A549 (cell line): ENCODE measurements around the gene GPR146. TPM values are rescaled to one million over a fixed set of nuclear protein-coding genes. Genes with fewer than 3 reads are reported as not detected.

Source experiments
- ATAC-seq, 2 experiments: fragments of 200-7000 bp in 1 of 2; fragments of >200 bp in 1 of 2; cut with Nextera tagmentation in 1 of 2; cut with Tn5 transposase in 1 of 2; 3 replicates each; pipeline versions ENCODE4 v1.8.0 to v1.9.1; 2018 to 2020; ENCODE audit warnings: mild to moderate bottlenecking in 1 of 2, moderate library complexity in 1 of 2
- CTCF ChIA-PET: fragments of 300-600 bp; sonication (Branson Sonifier 250); formaldehyde crosslinking; extraction: SDS; loops from one replicate; lab custom pipeline; 2021; ENCODE audit warnings: antibody characterized with exemption, inconsistent platforms; lab: Yijun Ruan, JAX
- POLR2A ChIA-PET: fragments of 350-600 bp; formaldehyde crosslinking; extraction: SDS; loops from one replicate; lab custom pipeline; 2021; ENCODE audit warnings: antibody characterized with exemption, inconsistent platforms; lab: Yijun Ruan, JAX
- DNase-seq, 2 experiments: peaks; one replicate each; pipeline versions ENCODE4 v3.0.0 to v3.0.0-alpha.2; 2011 to 2016; ENCODE audit warnings: low read depth in 1 of 2, low spot score in 1 of 2
- FAIRE-seq: peaks from 2 replicates; lab custom pipeline; 2011; peaks lifted over from hg19 to GRCh38; lab: Jason Lieb, UNC
- H3K27ac ChIP-seq, 2 experiments: fragments of >200 bp; sonication (Bioruptor Twin); formaldehyde crosslinking; 3 replicates each; pipeline ENCODE4 v1.5.1; 2016 to 2017
- H3K4me1 ChIP-seq: fragments of >200 bp; sonication (Bioruptor Twin); formaldehyde crosslinking; 3 replicates; pipeline ENCODE4 v1.6.1; 2016
- H3K4me2 ChIP-seq: fragments of >200 bp; sonication (Bioruptor Twin); formaldehyde crosslinking; 3 replicates; pipeline ENCODE4 v1.6.1; 2016
- H3K4me3 ChIP-seq: fragments of >200 bp; sonication (Bioruptor Twin); formaldehyde crosslinking; 3 replicates; pipeline ENCODE4 v1.5.1; 2016
- H3K9me3 ChIP-seq: fragments of >200 bp; sonication (Bioruptor Twin); formaldehyde crosslinking; 3 replicates; pipeline ENCODE4 v1.6.1; 2016
- CEBPB ChIP-seq, 2 experiments: fragments of >200 bp in 1 of 2; sonication (Bioruptor Twin) in 1 of 2; formaldehyde crosslinking in 1 of 2; IDR thresholded peaks; 2 replicates each; pipeline ENCODE4 v1.6.1; 2012 to 2016
- CHD4 ChIP-seq: fragments of 200-600 bp; sonication (generic); IDR thresholded peaks from 2 replicates; pipeline ENCODE4 v1.6.1; 2016; ENCODE audit warnings: antibody characterized with exemption, mild to moderate bottlenecking, borderline replicate concordance
- EHF ChIP-seq: fragments of 250-450 bp; sonication (Bioruptor Pico); IDR thresholded peaks from 2 replicates; pipeline ENCODE4 v1.5.0; 2020; ENCODE audit warnings: mild to moderate bottlenecking
- EHMT2 ChIP-seq: fragments of 200-600 bp; sonication (generic); IDR thresholded peaks from 2 replicates; pipeline ENCODE4 v1.6.1; 2016; ENCODE audit warnings: antibody characterized with exemption, low read depth, mild to moderate bottlenecking, moderate library complexity
- FOSL2 ChIP-seq, 2 experiments: fragments of 450-650 bp in 1 of 2; fragments of >200 bp in 1 of 2; sonication (Bioruptor Twin) in 1 of 2; formaldehyde crosslinking; IDR thresholded peaks; 2 replicates each; pipeline versions ENCODE4 v1.5.0 to v1.6.1; 2016 to 2020; ENCODE audit warnings: mild to moderate bottlenecking in 1 of 2, moderate library complexity in 1 of 2
- GATA3 ChIP-seq: IDR thresholded peaks from 2 replicates; pipeline ENCODE4 v1.6.1; 2012; ENCODE audit warnings: borderline replicate concordance
- HOXA7 ChIP-seq: fragments of 250-450 bp; sonication (Bioruptor Pico); IDR thresholded peaks from 2 replicates; pipeline ENCODE4 v1.5.0; 2020; ENCODE audit warnings: mild to moderate bottlenecking, moderate library complexity
- HOXB5 ChIP-seq: fragments of 250-450 bp; sonication (Bioruptor Pico); IDR thresholded peaks from 2 replicates; pipeline ENCODE4 v1.5.0; 2020; ENCODE audit warnings: mild to moderate bottlenecking, moderate library complexity
- JUN ChIP-seq, 2 experiments: fragments of >200 bp; sonication (Bioruptor Twin); formaldehyde crosslinking; IDR thresholded peaks; 2 replicates in 1 of 2; 3 replicates in 1 of 2; pipeline ENCODE4 v1.6.1; 2016 to 2017
- JUNB ChIP-seq: fragments of >200 bp; sonication (Bioruptor Twin); formaldehyde crosslinking; IDR thresholded peaks from 2 replicates; pipeline ENCODE4 v1.6.1; 2016
- MAZ ChIP-seq: fragments of 150-350 bp; IDR thresholded peaks from 2 replicates; pipeline ENCODE4 v1.6.1; 2014; ENCODE audit warnings: antibody characterized with exemption, low read depth, low read length, borderline replicate concordance
- MYC ChIP-seq: IDR thresholded peaks from 2 replicates; pipeline ENCODE4 v1.6.1; 2012; ENCODE audit warnings: mild to moderate bottlenecking, inconsistent platforms, low read length, improper control_type of control experiment, borderline replicate concordance
- NFE2L2 ChIP-seq: fragments of 150-350 bp; conservative IDR thresholded peaks from 2 replicates; pipeline ENCODE4 v1.6.1; 2014; ENCODE audit warnings: low read length
- NR3C1 ChIP-seq: fragments of >200 bp; sonication (Bioruptor Twin); formaldehyde crosslinking; IDR thresholded peaks from 3 replicates; pipeline ENCODE4 v1.6.1; 2017
- PHF8 ChIP-seq: fragments of 200-600 bp; sonication (generic); IDR thresholded peaks from 2 replicates; pipeline ENCODE4 v1.6.1; 2016; ENCODE audit warnings: low read depth, mild to moderate bottlenecking, antibody characterized with exemption, moderate library complexity, borderline replicate concordance
- POLR2A ChIP-seq: IDR thresholded peaks from 2 replicates; pipeline ENCODE4 v1.6.1; 2012; ENCODE audit warnings: mild to moderate bottlenecking, low read length
- POLR2AphosphoS2 ChIP-seq: conservative IDR thresholded peaks from 2 replicates; pipeline ENCODE4 v1.6.1; 2012; ENCODE audit warnings: low read length, improper control_type of control experiment, inconsistent platforms
- RFX5 ChIP-seq: fragments of 450-650 bp; IDR thresholded peaks from 2 replicates; pipeline ENCODE4 v1.7.1; 2014; ENCODE audit warnings: antibody characterized with exemption, mild to moderate bottlenecking, moderate library complexity
- RNF2 ChIP-seq: fragments of 200-600 bp; sonication (generic); IDR thresholded peaks from 2 replicates; pipeline ENCODE4 v1.6.1; 2016; ENCODE audit warnings: low read depth, mild to moderate bottlenecking, antibody characterized with exemption, moderate library complexity, borderline replicate concordance
- TP53 ChIP-seq: fragments of 250-450 bp; sonication (Bioruptor Pico); IDR thresholded peaks from 2 replicates; pipeline ENCODE4 v1.5.0; 2021; ENCODE audit warnings: mild to moderate bottlenecking, moderate library complexity
- WGBS: methylation state at CpG from one replicate; pipeline ENCODE4 v1.1.6; 2017; ENCODE audit errors: missing lambda C conversion rate; 5-methylcytosine and 5-hydroxymethylcytosine counted together
- polyA plus RNA-seq, 4 experiments: library from polyadenylated mRNA; depleted of rRNA in 3 of 4; stranded (reverse); fragments of >200 nt; fragmentation: RNase III in 1 of 4; extraction: RNeasy Plus Mini Kit Qiagen cat#74134 plus additional on column Dnase treatment in 1 of 4; gene quantifications; 2 replicates in 3 of 4; 3 replicates in 1 of 4; pipeline ENCODE4 v1.2.3, GENCODE V29; 2011 to 2017
- TF ChIP-seq, protein P1 (sequence below): fragments of >200 bp; sonication (Bioruptor Twin); formaldehyde crosslinking; IDR thresholded peaks from 3 replicates; pipeline ENCODE4 v1.6.1; 2016
- TF ChIP-seq, protein P2 (sequence below): IDR thresholded peaks from 2 replicates; pipeline ENCODE4 v1.6.1; 2012; ENCODE audit warnings: low read depth, borderline replicate concordance

GPR146 gene
- polyA plus RNA-seq, 2 of the 4 experiments (the other 2 are of a cell fraction): 0.50 to 0.75 TPM

DNA sequence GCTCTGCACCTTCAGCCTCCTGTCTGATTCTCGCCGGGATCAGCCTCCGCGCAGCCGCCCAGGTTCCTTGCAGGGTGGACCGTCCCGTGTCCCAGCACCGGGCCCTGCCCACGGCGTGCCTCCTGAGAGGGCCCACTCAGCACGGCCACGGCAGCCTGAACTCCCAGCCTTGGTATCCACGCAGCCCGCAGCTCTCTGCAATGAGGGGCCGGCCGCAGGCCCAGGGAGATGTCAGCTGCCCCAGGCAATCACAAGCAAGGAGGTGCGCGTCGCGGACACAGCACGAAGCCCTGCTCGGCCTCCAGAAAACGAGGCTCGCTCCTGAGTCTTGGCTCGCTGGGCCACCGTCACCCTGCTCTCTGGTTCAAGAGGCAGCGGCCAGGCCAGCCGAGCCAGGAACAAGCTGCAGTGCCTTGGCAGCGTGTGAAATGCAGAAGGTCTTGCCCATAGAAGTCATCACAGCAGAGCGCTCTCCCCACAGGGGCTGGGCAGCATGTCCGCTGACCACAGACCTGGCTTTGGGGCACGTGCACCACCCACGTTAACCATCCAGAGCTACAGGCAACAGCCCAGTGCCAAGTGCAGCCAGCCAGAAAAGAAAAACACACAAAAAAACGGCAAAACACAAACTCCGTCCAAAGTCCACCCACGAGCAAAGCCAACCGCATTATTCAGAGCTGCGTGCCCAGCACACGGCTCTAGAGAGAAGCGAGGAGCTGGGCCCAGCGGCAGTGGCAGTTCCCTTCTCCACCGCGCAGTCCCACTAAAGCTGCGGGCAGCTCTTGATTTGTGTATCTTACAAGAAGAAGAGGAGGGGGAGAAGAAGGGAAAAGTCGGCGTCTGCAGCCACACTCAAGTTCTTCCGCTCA is 57.5 kb downstream of the GPR146 start:
- Histone ChIP-seq H3K4me2 (no peak overlapping the region), H3K4me3 (no peak overlapping the region), H3K27ac (no peak overlapping the region), H3K4me1 (no peaks in the 10 kb centered on the region), H3K9me3 (no peaks in the 10 kb centered on the region)
- TF ChIP-seq, protein P1, sequence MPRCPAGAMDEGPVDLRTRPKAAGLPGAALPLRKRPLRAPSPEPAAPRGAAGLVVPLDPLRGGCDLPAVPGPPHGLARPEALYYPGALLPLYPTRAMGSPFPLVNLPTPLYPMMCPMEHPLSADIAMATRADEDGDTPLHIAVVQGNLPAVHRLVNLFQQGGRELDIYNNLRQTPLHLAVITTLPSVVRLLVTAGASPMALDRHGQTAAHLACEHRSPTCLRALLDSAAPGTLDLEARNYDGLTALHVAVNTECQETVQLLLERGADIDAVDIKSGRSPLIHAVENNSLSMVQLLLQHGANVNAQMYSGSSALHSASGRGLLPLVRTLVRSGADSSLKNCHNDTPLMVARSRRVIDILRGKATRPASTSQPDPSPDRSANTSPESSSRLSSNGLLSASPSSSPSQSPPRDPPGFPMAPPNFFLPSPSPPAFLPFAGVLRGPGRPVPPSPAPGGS: no peak
- TF ChIP-seq CEBPB (IDR thresholded peaks at IDR 0.05) (no peak), CHD4 (no peak), MAZ (no peak), EHF (CRISPR knock-in tag) (no peak), FOSL2 (IDR thresholded peaks at IDR 0.05) (no peak), FOSL2 (CRISPR knock-in tag; IDR thresholded peaks at IDR 0.05) (no peak), JUNB (no peak), POLR2AphosphoS2 (no peak), JUN (IDR thresholded peaks at IDR 0.05) (no peak), NR3C1 (no peak)
- DNase-seq (no peak), ATAC-seq (no peak), FAIRE-seq (no peak)
- ChIA-PET POLR2A (no interaction called here), CTCF (interaction anchor here (0.6 to 9.6 kb wide), 8 partner anchors 13 to 228 kb away, joined by 3 to 102 read pairs (median 4); partner anchors contain the start of gene GPER1)
- 90% methylated on average over 43 of the region's 47 CpGs for WGBS

DNA sequence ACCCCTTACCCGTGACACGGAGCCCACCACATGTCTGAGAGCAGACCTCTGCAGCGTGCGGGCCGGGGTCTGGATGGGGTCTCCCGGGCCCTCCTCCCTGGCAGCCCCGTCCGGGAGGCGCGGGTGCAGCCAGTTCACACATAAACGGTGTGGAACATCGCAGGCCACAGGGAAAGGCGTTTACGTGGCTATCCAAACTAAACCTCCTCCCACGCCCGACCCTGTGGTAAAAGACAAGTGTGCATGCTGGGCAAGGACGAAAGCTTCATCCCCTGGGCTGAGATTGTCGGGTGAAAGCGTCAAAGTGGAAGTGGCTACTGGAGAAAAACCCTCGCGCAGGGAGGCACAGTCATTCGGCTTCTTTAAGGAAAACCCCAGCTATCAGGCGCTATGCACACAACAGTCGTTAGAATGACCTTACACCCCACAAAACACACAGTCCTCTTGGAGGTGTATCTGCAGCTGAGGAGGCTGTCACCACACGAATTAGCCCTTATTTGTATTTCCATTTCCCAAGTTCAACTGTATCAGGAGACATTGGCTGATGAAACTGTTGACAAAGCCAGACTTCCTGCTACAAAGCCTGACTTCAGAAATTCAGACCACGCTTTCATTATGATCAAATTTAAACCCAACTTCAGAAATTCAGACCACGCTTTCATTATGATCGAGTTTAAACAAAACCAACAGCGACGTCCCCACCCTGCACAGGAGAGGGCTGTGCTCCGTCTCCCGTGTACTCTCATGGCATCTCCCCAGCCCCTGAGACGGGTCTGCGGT is 58.9 kb downstream of the GPR146 start:
- POLR2A ChIA-PET: no interaction called here

DNA sequence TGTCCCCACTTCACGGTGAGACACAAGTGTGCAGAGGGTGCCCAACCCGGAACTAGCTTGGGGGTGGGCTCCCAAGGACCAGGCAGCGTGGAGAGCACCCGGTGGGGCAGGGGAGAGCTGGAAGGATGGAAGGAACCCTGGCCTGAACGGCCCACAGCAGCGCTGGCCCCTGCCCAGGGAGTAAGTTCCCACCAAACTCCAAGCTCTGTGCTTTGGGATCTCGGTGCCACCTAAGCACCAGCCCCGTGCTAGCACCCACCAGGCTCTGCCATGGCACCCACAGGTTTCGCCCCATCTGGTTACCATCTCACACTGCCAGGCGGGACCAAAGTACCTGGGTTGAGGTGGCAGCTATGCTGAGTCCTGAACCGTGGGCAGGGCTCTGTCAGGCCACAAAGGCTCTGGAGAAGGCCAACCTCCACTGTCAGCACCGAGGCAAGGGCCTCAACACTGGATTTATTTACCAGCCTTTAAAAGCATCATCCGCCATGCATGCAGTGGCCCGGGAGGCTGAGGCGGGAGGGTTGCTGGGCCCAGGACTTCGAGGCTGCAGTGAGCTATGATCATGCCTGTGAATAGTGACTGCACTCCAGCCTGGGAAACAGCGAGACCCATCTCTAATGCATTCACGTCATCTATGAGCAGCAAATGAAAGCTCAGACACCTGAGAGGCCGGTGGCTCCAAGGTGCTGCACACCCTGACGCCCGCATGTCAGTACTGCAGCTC is 59.6 kb downstream of the GPR146 start:
- no peak for FAIRE-seq
- H3K27ac ChIP-seq: no peak overlapping the region
- no peak overlapping the region for H3K4me3 ChIP-seq
- no peaks in the 10 kb centered on the region for H3K9me3 ChIP-seq
- CTCF ChIA-PET: interaction anchor here (0.8 to 9.6 kb wide), 6 partner anchors 8 to 309 kb away, joined by 3 to 102 read pairs (median 6); partner anchors contain the start of gene GPER1
- no peak for TF ChIP-seq RNF2
- TF ChIP-seq HOXA7 (CRISPR knock-in tag): no peak
- TF ChIP-seq TP53 (CRISPR knock-in tag): no peak
- no peak for TF ChIP-seq PHF8
- no peak for TF ChIP-seq NFE2L2
- TF ChIP-seq HOXB5: no peak
- TF ChIP-seq POLR2A: no peak
- no peak for TF ChIP-seq GATA3
- TF ChIP-seq RFX5: no peak
- no peak for TF ChIP-seq MYC
- TF ChIP-seq, protein P2, sequence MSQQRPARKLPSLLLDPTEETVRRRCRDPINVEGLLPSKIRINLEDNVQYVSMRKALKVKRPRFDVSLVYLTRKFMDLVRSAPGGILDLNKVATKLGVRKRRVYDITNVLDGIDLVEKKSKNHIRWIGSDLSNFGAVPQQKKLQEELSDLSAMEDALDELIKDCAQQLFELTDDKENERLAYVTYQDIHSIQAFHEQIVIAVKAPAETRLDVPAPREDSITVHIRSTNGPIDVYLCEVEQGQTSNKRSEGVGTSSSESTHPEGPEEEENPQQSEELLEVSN: no peak
- no peak for TF ChIP-seq EHMT2
- TF ChIP-seq, all 56 proteins: peak for 0
- ATAC-seq: no peak
- WGBS: 91% methylated on average over 18 of the region's 21 CpGs
- H3K4me2 ChIP-seq: no peak overlapping the region
- POLR2A ChIA-PET: no interaction called here
- DNase-seq: no peak
- H3K4me1 ChIP-seq: no peaks in the 10 kb centered on the region

More for the DNA sequence above, 58.9 kb downstream of the GPR146 start:
- FAIRE-seq (no peak), DNase-seq (no peak), ATAC-seq (no peak)
- H3K27ac ChIP-seq: no peak overlapping the region
- no peaks in the 10 kb centered on the region for H3K4me1 ChIP-seq
- CTCF ChIA-PET: interaction anchor here (1.3 to 9.6 kb wide), 5 partner anchors 15 to 110 kb away, joined by 3 to 102 read pairs (median 6); partner anchors contain the start of gene GPER1
- H3K9me3 ChIP-seq: no peaks in the 10 kb centered on the region
- H3K4me3 ChIP-seq: no peak overlapping the region
- no peak overlapping the region for H3K4me2 ChIP-seq
- WGBS: 93% methylated on average over 34 of the region's 34 CpGs
- no peak for TF ChIP-seq POLR2AphosphoS2
- TF ChIP-seq, all 56 proteins: peak for 0
